ENCODE data around the gene HSPA9.
A peak's percentile ranks its signal among the peaks of the same experiment; 100 is the strongest.

The HSPA9 gene

GRCh38 chr5:138594305-138595058 lies 19.3 kb upstream of the HSPA9 start:
- no peak overlapping the region for H2AFZ ChIP-seq (ENCODE audit: low read length, unreplicated experiment)
- H3K36me3 ChIP-seq (ENCODE audit: insufficient read depth, low read length), result no peaks in the 10 kb centered on the region
- H3K4me1 ChIP-seq (ENCODE audit: control insufficient read depth, insufficient read depth, low read length, unreplicated experiment), result no peaks in the 10 kb centered on the region
- no peak overlapping the region for H3K4me3 ChIP-seq (ENCODE audit: low read depth, low read length)
- no peak overlapping the region for H3K27ac ChIP-seq (ENCODE audit: low read depth, low read length)
- no peaks in the 10 kb centered on the region for H3K79me2 ChIP-seq (ENCODE audit: control insufficient read depth, insufficient read depth, low read length, unreplicated experiment)
- H3K27me3 ChIP-seq (ENCODE audit: insufficient read depth, low read length), result peaks cover 6% of the 10 kb centered on the region; the same call in 1 of the 2 replicates

GRCh38 chr5:138588013-138588788 lies 13.0 kb upstream of the HSPA9 start:
- H3K36me3 ChIP-seq (ENCODE audit: insufficient read depth, low read length), result no peaks in the 10 kb centered on the region
- 0 out of 2 replicates have a peak, but pooled peaks cover 6% of the 10 kb centered on the region for H3K27me3 ChIP-seq (ENCODE audit: insufficient read depth, low read length)
- H3K4me3 ChIP-seq (ENCODE audit: low read depth, low read length), result no peak overlapping the region
- no peaks in the 10 kb centered on the region for H3K4me1 ChIP-seq (ENCODE audit: control insufficient read depth, insufficient read depth, low read length, unreplicated experiment)
- H3K27ac ChIP-seq (ENCODE audit: low read depth, low read length), result no peak overlapping the region
- H3K79me2 ChIP-seq (ENCODE audit: control insufficient read depth, insufficient read depth, low read length, unreplicated experiment), result no peaks in the 10 kb centered on the region
- no peak overlapping the region for H2AFZ ChIP-seq (ENCODE audit: low read length, unreplicated experiment)

- no peak overlapping the region for H3K27ac ChIP-seq (ENCODE audit: low read depth, low read length)
- no peak overlapping the region for H3K4me3 ChIP-seq (ENCODE audit: low read depth, low read length)
- no peaks in the 10 kb centered on the region for H3K79me2 ChIP-seq (ENCODE audit: control insufficient read depth, insufficient read depth, low read length, unreplicated experiment)
- H3K4me1 ChIP-seq (ENCODE audit: control insufficient read depth, insufficient read depth, low read length, unreplicated experiment), result no peaks in the 10 kb centered on the region
- no peak overlapping the region for H2AFZ ChIP-seq (ENCODE audit: low read length, unreplicated experiment)
- no peaks in the 10 kb centered on the region for H3K36me3 ChIP-seq (ENCODE audit: insufficient read depth, low read length)
- H3K27me3 ChIP-seq (ENCODE audit: insufficient read depth, low read length), result 0 out of 2 replicates have a peak, but pooled peaks cover 6% of the 10 kb centered on the region
These were observed 10.0 kb upstream of the HSPA9 start for GRCh38 chr5:138585157-138585556.

- no peak overlapping the region for H2AFZ ChIP-seq (ENCODE audit: low read length, unreplicated experiment)
- 0 out of 2 replicates have a peak, but pooled peaks cover 6% of the 10 kb centered on the region for H3K27me3 ChIP-seq (ENCODE audit: insufficient read depth, low read length)
- H3K4me1 ChIP-seq (ENCODE audit: control insufficient read depth, insufficient read depth, low read length, unreplicated experiment), result no peaks in the 10 kb centered on the region
- no peaks in the 10 kb centered on the region for H3K36me3 ChIP-seq (ENCODE audit: insufficient read depth, low read length)
- H3K27ac ChIP-seq (ENCODE audit: low read depth, low read length), result no peak overlapping the region
- no peak overlapping the region for H3K4me3 ChIP-seq (ENCODE audit: low read depth, low read length)
- no peaks in the 10 kb centered on the region for H3K79me2 ChIP-seq (ENCODE audit: control insufficient read depth, insufficient read depth, low read length, unreplicated experiment)
These were observed 8.9 kb upstream of the HSPA9 start for GRCh38 chr5:138583984-138584637.

- Histone ChIP-seq H3K79me2 (ENCODE audit: control insufficient read depth, insufficient read depth, low read length, unreplicated experiment) (no peaks in the 10 kb centered on the region), H3K4me3 (ENCODE audit: low read depth, low read length) (no peak overlapping the region), H3K36me3 (ENCODE audit: insufficient read depth, low read length) (no peaks in the 10 kb centered on the region), H2AFZ (ENCODE audit: low read length, unreplicated experiment) (no peak overlapping the region), H3K4me1 (ENCODE audit: control insufficient read depth, insufficient read depth, low read length, unreplicated experiment) (no peaks in the 10 kb centered on the region), H3K27ac (ENCODE audit: low read depth, low read length) (no peak overlapping the region), H3K27me3 (ENCODE audit: insufficient read depth, low read length) (0 out of 2 replicates have a peak, but pooled peaks cover 6% of the 10 kb centered on the region)
These were observed 7.8 kb upstream of the HSPA9 start for GRCh38 chr5:138582959-138583358.

- H3K36me3 ChIP-seq (ENCODE audit: insufficient read depth, low read length), result no peaks in the 10 kb centered on the region
- H3K4me1 ChIP-seq (ENCODE audit: control insufficient read depth, insufficient read depth, low read length, unreplicated experiment), result peaks cover 5% of the 10 kb centered on the region
- no peak overlapping the region for H2AFZ ChIP-seq (ENCODE audit: low read length, unreplicated experiment)
- H3K27me3 ChIP-seq (ENCODE audit: insufficient read depth, low read length), result 0 out of 2 replicates have a peak, but pooled peaks cover 6% of the 10 kb centered on the region
- H3K4me3 ChIP-seq (ENCODE audit: low read depth, low read length), result no peak overlapping the region
- H3K27ac ChIP-seq (ENCODE audit: low read depth, low read length), result no peak overlapping the region
- H3K79me2 ChIP-seq (ENCODE audit: control insufficient read depth, insufficient read depth, low read length, unreplicated experiment), result no peaks in the 10 kb centered on the region
These were observed 5.6 kb upstream of the HSPA9 start for GRCh38 chr5:138580777-138581176.

GRCh38 chr5:138580001-138580400 lies 4.8 kb upstream of the HSPA9 start:
- H2AFZ ChIP-seq (ENCODE audit: low read length, unreplicated experiment), result no peak overlapping the region
- H3K27ac ChIP-seq (ENCODE audit: low read depth, low read length), result no peak overlapping the region
- peaks cover 5% of the 10 kb centered on the region for H3K4me1 ChIP-seq (ENCODE audit: control insufficient read depth, insufficient read depth, low read length, unreplicated experiment)
- H3K4me3 ChIP-seq (ENCODE audit: low read depth, low read length), result no peak overlapping the region
- peaks cover 2% of the 10 kb centered on the region for H3K79me2 ChIP-seq (ENCODE audit: control insufficient read depth, insufficient read depth, low read length, unreplicated experiment)
- H3K36me3 ChIP-seq (ENCODE audit: insufficient read depth, low read length), result no peaks in the 10 kb centered on the region
- H3K27me3 ChIP-seq (ENCODE audit: insufficient read depth, low read length), result 0 out of 2 replicates have a peak, but pooled peaks cover 3% of the 10 kb centered on the region

- no peak overlapping the region for H2AFZ ChIP-seq (ENCODE audit: low read length, unreplicated experiment)
- H3K4me3 ChIP-seq (ENCODE audit: low read depth, low read length), result no peak overlapping the region
- no peaks in the 10 kb centered on the region for H3K36me3 ChIP-seq (ENCODE audit: insufficient read depth, low read length)
- no peaks in the 10 kb centered on the region for H3K27me3 ChIP-seq (ENCODE audit: insufficient read depth, low read length)
- no peak overlapping the region for H3K27ac ChIP-seq (ENCODE audit: low read depth, low read length)
- H3K4me1 ChIP-seq (ENCODE audit: control insufficient read depth, insufficient read depth, low read length, unreplicated experiment), result peaks cover 5% of the 10 kb centered on the region
- H3K79me2 ChIP-seq (ENCODE audit: control insufficient read depth, insufficient read depth, low read length, unreplicated experiment), result peaks cover 7% of the 10 kb centered on the region
These were observed 4.3 kb upstream of the HSPA9 start for GRCh38 chr5:138579517-138579863.

GRCh38 chr5:138577452-138577851 lies 2.3 kb upstream of the HSPA9 start:
- peaks cover 3% of the 10 kb centered on the region for H3K36me3 ChIP-seq (ENCODE audit: insufficient read depth, low read length)
- no peaks in the 10 kb centered on the region for H3K27me3 ChIP-seq (ENCODE audit: insufficient read depth, low read length)
- H2AFZ ChIP-seq (ENCODE audit: low read length, unreplicated experiment), result no peak overlapping the region
- H3K4me3 ChIP-seq (ENCODE audit: low read depth, low read length), result no peak overlapping the region
- H3K4me1 ChIP-seq (ENCODE audit: control insufficient read depth, insufficient read depth, low read length, unreplicated experiment), result peaks cover 7% of the 10 kb centered on the region
- H3K27ac ChIP-seq (ENCODE audit: low read depth, low read length), result no peak overlapping the region
- peaks cover 28% of the 10 kb centered on the region for H3K79me2 ChIP-seq (ENCODE audit: control insufficient read depth, insufficient read depth, low read length, unreplicated experiment)

- Histone ChIP-seq H3K27ac (ENCODE audit: low read depth, low read length) (peak overlapping the region; percentile 97), H2AFZ (ENCODE audit: low read length, unreplicated experiment) (no peak overlapping the region), H3K79me2 (ENCODE audit: control insufficient read depth, insufficient read depth, low read length, unreplicated experiment) (peaks cover 51% of the 10 kb centered on the region), H3K4me1 (ENCODE audit: control insufficient read depth, insufficient read depth, low read length, unreplicated experiment) (peaks cover 11% of the 10 kb centered on the region), H3K4me3 (ENCODE audit: low read depth, low read length) (peak overlapping the region; percentile 94), H3K36me3 (ENCODE audit: insufficient read depth, low read length) (peaks cover 17% of the 10 kb centered on the region), H3K27me3 (ENCODE audit: insufficient read depth, low read length) (no peaks in the 10 kb centered on the region)
These were observed 432 bp downstream of the HSPA9 start for GRCh38 chr5:138574744-138575193.
